Cortex of kidney (tissue), 1 donor: ENCODE data around the gene HTRA1.

Source experiments
- DNase-seq: peaks from one replicate; lab custom pipeline; 2025; lab: John Stamatoyannopoulos, UW

The HTRA1 gene

DNA sequence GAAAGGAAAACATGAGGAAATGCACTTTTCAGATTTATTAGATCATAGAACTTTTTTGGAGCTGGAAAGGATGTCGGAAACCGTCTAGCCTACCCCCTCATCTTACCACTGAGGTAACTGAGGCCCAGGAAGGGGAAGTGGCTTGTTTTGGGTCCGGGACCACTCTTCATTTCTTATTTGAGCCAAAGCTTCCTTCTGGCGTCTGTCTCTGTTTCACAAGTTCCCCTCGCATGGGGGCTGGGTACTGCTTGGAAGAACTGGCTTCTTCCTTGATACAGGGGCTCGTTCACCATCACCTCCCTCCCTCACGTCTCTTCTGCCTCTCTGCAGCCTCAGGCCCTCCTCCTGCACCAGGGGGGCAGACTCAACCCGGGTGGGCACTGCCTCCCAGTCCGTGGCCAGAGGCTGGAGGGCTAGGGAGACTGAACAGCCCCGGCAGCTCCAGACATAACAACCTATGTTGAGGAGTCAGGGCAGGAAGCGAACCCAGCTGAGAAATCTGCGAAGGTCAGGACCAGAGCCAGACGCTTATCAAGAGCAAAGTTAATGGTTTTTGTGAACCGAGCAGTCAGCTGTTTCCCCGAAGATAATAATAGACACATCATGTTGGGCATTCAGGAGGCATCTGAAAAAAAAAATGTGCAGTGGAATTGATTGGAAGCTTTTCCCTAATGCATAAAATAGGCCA lies 12.9 kb downstream of the HTRA1 start:
- DNase-seq: no peak

DNA sequence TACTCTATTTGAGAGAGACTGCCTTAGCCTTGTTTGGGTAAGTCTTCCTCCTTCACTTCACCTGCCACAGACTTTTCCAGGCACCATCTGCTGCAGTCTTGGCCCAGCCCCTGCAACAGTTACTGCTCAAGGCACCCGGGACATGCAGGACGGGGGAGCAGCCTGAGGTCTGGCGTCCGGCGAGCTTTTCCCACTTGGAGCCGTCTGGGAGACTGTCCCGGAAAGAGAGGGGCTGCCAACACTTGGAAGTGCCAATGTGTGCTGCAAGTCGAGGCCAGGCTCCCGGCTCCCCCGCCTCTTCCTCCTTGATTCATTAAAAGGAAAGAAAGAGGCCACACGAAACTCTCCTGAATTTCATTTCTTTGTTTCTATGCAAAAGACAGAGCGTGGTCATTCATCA lies 13.7 kb downstream of the HTRA1 start:
- no peak for DNase-seq

DNA sequence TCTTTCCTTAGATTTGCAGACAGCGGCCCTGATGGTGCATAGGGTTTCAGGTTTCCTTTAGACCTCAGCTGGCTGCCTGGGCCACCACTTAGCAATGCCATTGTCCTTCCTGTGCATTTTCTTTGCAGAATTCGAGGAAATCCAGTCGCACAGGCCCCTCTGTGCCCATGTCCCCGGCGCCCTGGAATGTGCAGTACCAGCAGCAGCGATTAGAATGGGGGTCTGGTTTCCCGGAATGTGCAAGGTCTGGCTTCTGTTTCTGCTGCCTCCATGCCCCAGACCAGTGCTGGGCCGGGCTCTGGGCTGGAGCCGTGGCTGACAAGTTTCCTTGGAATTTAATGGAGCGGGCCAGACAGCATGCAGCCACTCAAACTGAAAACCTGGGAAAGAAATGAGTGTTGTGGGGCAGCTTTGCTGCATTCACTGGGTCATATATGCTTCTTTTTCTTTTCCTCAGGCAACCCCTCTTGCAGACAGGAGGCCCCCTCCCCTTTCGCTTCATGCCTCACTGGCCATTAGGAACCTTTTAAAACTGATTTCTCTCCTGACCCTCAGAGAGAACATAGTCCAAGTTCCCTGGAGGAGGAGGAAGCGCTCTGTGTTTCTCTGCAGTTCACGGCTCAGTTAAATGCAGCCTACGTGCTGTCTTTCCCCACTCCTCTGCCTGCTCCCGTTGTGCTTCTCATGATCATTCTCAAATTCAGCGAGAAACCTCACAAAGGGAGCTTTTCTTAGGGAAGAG lies 14.4 kb downstream of the HTRA1 start:
- DNase-seq: no peak

DNA sequence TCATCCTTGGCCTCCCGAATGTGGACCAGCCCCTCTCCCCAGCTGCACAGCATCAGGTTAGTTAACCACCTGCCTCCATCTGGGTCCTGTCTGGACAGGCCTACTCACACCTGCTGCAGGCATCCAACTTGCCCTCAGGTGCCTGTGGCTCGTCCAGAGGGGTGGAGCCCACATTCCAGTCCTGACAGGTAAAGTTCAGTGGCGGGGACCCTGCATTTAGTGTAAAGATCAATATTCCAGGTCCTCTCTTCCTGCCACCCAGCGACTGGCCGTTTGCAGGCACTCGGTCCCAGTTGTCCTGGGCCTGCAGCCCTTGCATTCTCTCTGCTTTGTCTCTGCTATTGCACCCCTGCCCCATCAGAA lies 15.0 kb downstream of the HTRA1 start:
- DNase-seq: no peak

DNA sequence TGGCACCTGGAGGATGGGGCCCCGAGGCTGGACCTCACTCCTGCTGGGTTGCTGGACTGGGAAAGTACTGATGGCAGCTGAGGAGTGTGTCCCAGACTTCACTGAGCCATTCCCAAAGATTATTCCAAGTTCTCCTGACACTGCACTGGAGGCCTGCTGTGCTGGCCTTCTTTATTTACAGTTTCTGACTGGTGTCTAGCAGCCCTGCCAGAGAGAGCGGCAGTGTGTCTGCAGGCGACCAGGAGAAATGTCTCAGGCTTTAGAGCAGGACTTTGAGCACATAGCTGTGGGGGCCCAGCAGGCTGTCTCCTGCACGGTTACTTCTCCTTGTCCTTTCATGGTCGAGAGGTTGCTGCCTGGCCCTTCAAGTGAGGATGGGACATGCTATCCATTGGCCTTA lies 16.1 kb downstream of the HTRA1 start:
- no peak for DNase-seq

DNA sequence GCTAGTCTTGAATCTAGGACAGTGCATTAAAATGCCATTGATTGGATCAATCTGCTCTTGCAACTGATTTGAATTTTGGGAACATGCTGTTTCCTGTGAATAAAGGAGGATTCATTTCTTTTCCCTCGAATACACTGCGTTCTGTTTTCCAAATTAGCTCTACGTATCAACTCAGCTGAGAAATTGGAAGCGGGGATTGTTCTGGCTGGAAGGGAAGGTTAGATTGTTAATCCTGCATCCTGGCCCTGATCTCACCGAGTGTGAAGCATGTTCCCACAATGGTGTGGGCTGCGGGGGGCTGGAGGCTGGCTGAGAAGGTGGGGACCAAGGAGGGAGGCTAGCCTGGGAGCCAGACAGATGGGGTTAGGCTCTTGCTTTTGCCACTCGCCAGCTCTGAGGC lies 17.6 kb downstream of the HTRA1 start:
- no peak for DNase-seq

DNA sequence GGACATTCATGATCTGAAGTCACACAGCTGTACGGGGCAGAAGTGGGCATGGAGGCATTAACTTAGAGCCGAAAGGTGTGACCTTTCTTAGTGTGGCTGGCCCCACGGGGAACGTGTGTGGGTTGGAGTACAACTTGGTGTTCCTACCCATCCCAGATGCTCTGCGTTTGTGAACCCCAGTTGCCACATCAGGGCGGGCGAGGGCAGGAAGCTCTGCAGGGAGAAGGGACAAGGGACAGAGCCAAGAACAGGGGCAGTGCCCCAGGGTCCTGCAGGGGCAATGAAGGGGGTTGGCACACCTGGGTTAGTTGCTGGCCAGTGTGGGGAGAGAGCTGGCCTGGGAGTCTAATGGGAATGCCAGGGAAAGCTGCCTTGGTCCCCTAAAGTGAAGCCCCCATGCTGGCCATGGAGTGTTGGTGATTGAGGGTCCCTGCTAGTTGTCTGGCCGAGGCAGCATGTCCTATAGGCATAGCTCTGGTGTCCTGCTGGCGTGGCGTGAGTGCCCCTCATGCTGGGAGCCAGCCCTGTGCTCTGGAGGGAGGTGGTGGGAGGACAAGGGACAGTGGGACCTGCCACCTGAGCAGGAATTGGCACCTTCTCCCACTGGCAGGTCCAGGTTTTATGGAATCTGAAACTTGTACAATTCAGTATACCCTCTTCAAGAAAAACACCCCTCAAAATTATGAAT lies 18.9 kb downstream of the HTRA1 start:
- no peak for DNase-seq

DNA sequence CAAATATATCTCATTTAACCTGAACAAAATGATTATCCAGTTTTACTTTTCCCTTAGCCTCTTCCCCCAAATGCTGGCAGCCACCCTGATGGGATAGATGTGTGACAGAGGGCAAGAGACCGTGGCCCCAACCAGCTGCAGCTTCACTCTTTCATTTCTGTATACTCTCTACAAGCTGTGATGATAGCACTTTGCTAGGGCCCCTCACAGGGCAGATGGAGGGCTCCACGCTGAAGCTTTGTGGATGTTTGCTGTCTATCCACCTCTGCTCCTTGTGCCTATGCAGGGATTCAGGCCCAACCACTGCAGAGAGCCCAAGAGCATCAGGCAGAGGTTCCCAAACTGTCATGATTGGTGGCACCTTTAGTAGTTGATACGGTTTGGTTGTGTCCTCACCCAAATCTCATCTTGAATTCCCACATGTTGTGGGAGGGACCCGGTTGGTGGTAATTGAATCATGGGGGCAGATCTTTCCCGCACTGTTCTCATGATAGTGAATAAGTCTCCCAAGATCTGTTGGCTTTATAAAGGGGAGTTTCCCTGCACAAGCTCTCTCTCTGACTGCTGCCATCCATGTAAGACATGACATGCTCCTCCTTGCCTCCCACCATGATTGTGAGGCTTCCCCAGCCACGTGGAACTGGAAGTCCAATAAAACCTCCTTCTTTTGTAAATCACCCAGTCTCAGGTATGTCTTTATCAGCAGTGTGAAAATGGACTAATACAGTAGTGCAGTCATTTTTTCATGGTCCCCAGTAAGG lies 20.1 kb downstream of the HTRA1 start:
- DNase-seq: no peak

DNA sequence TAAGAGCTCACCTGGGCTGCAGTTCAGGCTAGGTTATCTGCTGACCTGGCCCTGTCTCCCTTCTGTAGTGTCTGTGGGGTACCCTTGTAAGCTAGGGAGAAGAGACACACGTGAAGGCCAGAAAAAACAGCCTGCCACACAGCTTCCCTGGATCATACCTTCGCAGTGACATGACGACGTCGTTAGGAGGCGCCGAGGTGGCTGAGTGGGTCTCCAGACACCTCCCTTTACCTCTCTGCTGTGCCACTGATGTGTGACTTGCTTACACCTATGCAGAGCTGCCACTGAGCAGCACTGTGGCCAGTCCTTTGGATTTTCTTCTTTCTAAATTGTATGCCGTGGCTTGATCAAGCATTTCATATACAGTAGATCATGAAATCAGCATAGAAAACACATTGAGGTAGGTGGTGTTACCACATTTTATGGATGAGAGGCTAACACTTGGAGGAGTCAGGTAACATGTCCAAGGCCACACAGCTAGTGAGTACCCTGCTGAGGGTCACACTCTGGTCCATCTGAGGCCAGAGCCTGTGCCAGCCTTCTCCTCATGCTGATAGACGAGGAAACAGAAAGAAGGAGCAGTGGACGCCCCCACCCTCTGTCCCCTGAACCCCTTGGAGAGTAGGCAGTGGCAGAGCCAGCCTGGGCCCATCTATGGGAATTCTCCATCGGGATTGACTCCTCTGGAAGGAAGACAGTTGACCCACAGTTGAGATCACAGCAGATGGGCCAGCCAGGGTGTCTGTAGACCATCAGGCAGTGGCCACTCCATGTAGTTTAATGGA lies 23.1 kb downstream of the HTRA1 start:
- DNase-seq: no peak

DNA sequence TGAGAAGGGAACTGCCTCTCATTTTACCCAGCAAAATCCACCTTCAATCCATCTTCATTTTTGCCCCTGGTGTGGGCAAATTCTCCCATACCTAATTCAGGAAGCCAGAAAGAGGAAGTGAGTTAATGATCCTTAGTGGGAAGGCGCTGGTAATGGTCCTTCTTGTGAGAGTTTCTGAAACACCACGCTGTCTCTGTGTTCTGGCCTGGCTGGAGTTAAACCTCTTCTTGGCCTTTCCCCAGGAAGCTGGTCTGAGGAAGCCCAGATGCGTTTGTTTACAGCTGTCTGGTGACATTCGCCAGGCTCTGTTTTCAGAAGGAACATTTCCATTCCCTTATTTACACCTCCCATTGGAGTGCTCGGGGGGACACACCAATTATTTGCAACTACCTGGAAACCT lies 24.3 kb downstream of the HTRA1 start:
- DNase-seq: no peak

DNA sequence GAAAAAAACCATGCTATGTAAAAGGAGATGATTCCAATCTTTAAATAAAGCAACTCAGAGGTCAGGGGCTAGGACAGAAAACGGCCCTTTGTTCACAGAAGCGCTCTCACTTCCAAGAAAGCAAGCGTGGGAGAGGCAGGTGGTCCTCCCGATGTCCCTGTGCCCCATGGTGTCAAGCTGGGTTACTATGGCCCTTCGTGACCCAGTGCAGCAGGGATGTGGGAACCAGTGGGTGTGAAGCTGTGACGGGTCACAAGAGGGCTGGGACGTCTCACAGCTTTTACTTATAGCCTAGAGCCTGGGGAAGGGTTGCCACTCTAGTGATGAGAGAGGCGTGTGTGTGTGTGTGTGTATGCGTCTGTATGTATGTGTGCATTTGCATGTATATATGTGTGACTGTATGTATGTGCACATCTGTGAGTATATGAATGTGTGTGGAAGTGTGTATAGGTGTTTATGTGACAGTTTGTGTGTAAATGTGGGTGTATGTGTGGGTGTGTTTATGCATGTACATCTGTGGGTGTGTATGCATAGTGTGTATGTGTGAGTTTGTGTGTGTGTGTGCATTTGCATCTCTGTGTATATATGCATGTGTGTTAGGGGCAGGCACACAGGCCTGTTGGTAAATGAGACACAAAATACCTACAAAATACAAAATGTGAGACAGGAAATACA lies 25.2 kb downstream of the HTRA1 start:
- no peak for DNase-seq

DNA sequence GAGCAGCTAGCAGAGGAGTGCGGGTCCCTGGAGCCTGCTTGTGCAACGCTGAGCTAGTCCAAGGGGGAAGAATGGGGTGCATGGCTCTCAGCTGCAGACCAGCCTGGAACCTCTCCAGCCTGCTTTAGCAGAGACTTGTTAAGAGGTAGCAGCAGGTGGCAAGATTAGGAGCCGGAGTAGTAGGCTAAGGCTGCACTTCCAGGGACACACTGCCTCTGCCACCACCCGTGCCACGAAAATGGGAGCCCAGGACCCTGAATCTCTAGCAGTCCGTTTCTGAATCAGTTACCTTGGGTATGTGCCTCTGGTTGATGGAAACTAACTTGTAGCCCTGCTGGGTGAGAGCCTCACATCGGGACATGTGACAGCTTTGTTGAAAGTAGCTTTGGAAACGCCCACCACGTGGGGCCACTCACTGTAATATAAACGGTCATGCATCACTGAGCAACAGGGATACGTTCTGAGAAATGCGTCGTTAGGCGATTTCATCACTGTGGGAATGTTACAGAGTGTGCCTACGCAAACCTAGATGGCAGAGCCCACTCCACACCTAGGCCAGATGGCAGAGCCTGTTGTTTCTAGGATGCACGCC lies 25.9 kb downstream of the HTRA1 start:
- DNase-seq: no peak

DNA sequence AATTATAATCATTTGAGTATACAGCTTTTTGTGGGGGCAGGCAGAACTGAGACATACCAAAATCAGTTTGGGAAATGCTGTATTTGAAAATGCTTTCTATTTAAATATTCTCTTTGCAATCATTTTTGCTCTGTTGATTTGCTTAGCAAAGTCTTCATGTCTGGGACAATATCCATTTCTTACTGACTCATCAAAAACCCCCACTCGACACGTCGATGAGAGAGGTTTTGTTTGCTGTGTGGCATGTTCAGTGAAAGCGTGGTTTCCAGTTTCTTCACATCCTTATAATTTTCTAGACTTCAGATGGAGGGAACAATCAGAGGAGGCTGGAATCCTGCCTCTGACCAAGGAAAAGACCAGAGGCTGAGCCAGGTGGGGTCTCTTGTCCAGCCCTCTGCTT lies 28.9 kb downstream of the HTRA1 start:
- no peak for DNase-seq

DNA sequence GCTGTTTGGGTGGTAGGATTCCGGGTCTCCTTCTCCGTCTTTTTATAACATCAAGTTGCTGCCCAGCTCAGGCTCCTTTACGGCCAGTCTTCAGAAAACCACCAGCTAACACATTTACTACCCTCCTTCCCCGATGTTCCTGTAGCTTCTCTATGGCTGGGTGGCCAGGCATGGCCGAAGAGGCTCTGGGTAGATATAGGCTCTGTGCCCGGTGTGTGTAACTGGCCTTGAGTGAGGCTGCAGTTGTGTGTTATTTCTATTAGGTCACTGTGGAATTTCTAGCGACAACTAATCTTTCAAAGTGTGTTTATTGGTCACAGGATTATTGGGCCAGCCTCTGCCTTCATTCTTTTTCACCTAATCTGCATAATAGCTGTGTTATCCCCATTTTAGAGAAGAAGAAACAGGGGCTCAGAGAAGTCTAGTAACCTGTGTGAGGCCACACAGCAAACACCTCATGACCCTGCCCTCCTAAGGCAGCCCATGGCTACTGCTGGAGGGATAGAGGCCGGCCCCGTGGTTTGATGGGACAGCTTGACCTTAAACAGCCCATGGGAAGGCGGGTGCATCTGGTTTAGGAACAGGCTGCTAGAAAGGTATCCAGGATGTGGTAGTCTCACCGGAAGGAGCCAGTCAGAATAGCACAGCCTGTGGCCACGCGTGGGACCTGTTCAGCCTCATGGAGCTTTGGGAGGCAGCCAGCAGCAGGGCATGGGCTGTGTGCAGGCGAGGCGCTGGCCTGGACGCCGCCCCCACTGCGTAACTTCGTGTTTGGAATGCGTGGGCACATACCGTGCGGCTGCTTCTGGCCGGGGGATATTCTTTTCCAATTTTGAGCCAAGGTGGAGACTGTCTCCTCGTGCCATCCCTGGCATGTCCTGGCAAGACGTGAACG lies 29.7 kb downstream of the HTRA1 start:
- DNase-seq: no peak

DNA sequence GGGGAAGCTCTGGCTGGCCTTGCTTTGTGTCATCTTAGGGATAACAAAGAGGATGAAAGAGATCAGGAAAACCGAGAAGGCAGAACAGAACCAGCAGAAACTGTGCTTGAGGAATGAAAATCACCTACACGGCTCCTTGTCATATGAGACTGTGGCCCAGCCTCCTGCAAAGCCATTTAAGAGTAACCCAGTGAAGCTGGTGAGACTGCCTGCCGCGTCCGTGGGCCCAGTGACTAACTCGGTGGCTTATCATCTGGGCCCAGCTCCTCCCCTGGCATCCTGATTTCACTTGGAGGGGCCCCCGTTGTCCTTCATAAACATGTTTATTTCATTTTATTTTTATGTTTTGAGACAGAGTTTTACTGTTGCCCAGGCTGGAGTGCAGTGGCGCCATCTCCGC lies 30.7 kb downstream of the HTRA1 start:
- no peak for DNase-seq

DNA sequence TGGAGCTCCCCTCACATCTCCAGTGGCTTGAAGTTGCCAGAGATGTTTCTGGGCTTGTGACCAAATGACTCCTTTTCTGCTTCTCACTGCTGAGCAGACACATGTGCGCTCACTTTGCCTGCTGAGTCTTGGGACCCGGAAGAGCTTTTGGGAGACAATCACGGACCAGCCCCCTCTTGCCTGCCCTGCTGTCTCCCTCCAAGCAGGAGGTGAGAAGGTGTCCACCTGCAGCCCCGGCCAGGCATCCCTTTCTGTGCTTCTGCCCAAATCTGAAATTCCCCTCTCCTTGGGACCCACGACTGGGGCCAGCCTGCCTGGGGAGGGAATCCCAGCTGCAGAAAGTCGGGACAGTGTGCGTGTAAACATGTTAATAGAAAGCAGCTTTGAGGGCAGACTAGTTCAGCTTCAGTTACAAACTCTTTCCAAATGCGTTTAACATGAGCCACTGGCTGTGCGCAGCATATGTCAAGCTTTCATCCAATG lies 31.7 kb downstream of the HTRA1 start:
- DNase-seq: no peak

DNA sequence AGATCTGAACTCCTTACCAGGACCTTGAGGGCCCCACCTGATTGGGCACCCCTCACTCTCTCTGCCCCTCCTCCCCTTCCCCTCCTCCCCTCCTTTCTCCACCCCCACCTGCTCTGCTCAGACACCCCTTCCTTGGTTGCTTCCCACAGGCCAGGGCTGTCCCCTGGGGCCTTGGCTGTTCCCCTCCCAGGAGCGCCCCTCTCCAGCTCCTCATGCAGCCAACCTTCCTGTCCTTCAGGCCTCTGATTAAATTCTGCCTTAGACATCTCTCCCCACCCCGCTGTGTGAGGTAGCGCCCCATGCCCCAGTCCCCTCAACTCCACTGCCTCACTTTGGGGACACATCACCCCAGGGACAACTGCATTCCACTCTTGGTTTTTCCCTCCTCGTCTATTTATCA lies 32.4 kb downstream of the HTRA1 start:
- no peak for DNase-seq

DNA sequence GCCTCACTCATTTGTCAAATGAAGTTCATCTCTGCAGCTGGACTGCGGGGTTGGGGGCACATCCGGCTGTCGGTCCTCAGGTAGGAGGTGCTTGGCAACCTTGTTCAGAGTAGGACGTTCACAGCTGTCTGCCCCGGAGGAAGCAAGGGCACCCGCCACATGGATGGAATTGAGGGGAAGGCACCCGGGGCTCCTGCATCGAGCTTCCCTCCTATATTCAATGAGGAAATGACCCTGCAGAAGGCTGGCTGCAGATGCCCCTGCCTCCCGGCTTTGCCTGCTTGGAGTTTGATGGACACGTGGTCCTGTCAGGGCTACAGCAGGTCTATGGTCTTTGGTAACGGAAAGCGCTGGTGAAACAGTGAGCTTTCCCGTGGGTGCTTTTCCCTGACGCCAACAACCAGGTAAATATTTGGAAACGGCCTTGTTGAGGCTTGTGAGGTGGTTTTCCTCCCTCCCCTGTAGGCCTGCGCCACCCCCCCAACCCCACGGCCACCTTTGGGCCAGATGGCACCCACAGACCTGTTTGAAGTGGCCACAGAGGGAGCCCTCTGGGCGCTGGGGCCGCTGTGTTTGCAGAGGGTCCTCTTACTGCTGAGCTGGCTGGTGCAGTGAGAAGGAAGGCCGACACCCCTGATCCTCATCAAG lies 32.9 kb downstream of the HTRA1 start:
- DNase-seq: no peak

DNA sequence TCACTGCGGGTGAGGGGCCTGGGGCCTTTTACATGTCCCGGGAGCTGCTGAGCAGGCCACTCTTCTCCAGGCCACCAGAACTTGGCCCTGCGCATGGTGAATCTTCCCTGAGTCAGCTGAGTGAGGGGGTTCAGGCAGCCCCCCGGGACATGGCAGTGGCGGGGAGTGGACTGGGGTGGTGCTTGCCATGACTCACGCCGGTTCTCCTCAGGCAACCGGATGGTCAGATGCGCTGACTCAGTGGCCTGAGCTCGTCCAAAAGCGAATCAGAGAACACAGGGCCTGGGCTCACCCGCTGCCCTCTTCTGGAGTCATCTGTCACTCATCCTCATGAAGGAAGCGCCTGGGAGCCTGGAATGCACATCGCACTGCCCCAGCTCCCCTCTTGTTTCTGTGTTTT lies 33.5 kb downstream of the HTRA1 start:
- DNase-seq: no peak
